Measurements from ENCODE around the gene GIT1. TPM values are rescaled to one million over a fixed set of nuclear protein-coding genes. Genes with fewer than 3 reads are reported as not detected.

The GIT1 gene
- total RNA-seq, 1 donor from 2014 or later, result 39.8 TPM

DNA sequence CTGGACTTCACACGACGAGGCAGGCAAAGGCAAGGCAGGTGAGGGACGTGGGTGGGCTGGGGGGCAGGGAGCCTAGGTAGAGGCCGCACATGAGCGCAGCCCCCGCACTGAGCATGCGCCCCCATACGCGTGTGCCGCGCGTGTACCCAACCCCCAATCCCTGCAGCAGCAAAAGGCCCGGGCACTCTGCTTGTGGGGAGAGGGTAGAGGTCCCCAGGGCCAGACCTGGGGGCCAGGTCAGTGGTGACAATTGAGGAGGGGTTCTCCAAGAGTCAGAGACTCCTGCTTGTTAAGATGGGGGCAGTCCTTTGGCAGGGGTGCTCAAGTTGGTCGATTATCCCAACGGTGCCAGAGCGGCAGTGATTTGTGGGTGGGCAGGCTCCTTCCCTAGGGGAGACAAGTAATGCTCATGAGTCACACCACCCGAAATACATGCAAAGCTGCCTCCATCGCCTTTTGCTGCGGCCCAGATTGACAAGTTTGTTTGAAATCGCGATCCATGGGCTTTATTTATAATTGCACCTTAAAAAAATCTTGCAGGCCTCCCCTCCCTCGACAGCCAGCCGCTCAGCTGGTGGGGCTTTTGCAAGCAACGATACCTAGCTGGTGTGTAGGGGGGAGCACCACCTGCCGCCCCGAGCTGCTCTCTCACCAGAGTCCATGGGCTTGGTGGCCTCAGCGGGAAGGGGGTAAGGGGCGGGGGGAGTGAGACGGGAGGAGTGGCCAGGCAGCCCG is 1.1 kb upstream of the GIT1 start:
- no peaks in the 10 kb centered on the region for H3K9me3 ChIP-seq
- no peaks in the 10 kb centered on the region for H3K36me3 ChIP-seq
- intact Hi-C loops (cut with DNase I), result no loop called here
- no peak for DNase-seq (ENCODE audit: extremely low spot score in 2 of 2)
- H3K27ac ChIP-seq, result peak overlapping the region; percentile 93
- peaks cover 72% of the 10 kb centered on the region for H3K4me1 ChIP-seq
- peak overlapping the region; percentile 54 to 94 for H3K4me3 ChIP-seq
- no peak for TF ChIP-seq POLR2A (IDR thresholded peaks at IDR 0.05)
- TF ChIP-seq POLR2AphosphoS5 (IDR thresholded peaks at IDR 0.05; ENCODE audit: insufficient read depth in 1 of 2, low read depth in 1 of 2), result no peak
- TF ChIP-seq, protein P1, sequence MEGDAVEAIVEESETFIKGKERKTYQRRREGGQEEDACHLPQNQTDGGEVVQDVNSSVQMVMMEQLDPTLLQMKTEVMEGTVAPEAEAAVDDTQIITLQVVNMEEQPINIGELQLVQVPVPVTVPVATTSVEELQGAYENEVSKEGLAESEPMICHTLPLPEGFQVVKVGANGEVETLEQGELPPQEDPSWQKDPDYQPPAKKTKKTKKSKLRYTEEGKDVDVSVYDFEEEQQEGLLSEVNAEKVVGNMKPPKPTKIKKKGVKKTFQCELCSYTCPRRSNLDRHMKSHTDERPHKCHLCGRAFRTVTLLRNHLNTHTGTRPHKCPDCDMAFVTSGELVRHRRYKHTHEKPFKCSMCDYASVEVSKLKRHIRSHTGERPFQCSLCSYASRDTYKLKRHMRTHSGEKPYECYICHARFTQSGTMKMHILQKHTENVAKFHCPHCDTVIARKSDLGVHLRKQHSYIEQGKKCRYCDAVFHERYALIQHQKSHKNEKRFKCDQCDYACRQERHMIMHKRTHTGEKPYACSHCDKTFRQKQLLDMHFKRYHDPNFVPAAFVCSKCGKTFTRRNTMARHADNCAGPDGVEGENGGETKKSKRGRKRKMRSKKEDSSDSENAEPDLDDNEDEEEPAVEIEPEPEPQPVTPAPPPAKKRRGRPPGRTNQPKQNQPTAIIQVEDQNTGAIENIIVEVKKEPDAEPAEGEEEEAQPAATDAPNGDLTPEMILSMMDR (IDR thresholded peaks at IDR 0.05), result no peak
- H3K27me3 ChIP-seq, result no peaks in the 10 kb centered on the region

DNA sequence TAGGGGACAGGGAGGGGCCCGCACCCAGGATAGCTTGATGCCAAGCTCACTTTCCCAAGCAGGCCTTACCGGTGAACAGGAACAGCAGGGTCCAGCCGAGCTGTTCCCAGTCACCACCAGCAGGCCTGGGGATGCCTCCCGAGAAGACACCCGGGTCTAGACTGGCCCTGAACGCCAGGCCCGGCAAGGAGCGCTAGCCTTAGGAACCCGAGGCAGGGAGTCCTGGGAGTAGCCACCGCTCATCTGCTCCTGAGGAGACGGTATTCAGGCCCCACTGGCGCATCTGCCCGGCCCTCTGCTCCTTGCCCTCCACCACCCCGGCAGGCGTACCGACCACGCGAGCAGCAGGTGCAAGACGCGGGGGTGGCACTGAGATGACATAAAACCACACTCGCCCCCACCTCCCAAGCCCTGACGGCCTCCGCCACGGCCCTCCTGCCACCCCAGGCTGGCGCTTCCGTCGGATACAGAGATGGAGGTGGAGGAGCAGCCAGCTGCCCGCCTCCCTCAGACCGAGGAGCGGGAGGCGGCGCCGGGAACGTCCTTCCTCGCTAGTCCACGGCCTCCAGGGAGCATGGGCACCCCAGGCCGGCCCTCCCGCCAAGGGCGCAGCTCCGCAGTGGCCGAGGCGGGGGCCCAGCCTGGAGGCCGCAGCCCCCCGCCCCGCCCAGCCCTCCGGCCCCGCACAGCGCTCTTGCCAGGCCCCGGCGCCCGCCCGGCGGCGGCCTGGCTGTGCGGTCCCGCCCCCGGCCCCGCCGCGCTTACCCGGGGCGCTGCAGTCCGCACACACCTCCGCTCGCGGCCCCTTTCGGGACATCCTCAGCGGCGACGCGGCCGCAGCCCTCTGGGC is 661 bp downstream of the GIT1 start:
- Histone ChIP-seq H3K27me3 (no peaks in the 10 kb centered on the region), H3K4me3 (peak overlapping the region; percentile 83 to 94), H3K9me3 (no peaks in the 10 kb centered on the region), H3K27ac (peak overlapping the region; percentile 80), H3K4me1 (peaks cover 69% of the 10 kb centered on the region), H3K36me3 (no peaks in the 10 kb centered on the region)
- DNase-seq (ENCODE audit: extremely low spot score in 2 of 2), result no peak
- intact Hi-C loops (cut with DNase I), result loop anchor here (10.0 kb wide), 1 partner anchor 346 kb away; the partner anchor contains the start of gene SSH2
- no peak for TF ChIP-seq POLR2A (IDR thresholded peaks at IDR 0.05)
- peak in 1 of 2 donors; percentile 23 for TF ChIP-seq POLR2AphosphoS5 (IDR thresholded peaks at IDR 0.05; ENCODE audit: insufficient read depth in 1 of 2, low read depth in 1 of 2)

DNA sequence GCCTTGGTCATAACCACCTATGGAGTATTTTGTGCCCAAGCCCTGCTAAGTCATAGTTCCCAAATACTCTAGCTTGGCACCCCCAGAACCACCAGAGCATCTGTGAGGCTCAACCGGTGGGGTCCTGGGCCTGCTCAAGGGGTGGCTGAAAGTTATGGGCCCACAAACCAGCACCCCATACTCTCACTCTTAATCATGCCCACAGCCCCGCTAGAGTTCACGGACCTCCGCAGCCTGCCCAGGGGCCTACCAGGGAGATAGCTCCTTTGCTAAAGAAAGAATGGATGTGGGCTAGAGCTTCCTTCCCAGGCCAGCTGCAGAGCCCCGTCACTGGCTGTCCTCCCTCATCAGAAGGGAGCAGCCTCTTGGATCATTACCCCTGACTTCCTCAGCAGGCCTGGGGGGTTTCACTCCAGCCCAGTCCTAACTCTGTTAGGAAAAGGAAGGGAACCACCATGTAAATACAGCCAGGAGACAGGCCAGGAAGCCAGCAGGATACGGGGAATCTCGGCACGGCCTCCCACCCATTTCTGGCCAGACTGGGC is 1.4 kb downstream of the GIT1 start:
- Histone ChIP-seq H3K4me1 (peaks cover 73% of the 10 kb centered on the region), H3K9me3 (no peaks in the 10 kb centered on the region), H3K36me3 (no peaks in the 10 kb centered on the region), H3K27me3 (no peaks in the 10 kb centered on the region), H3K4me3 (peak overlapping the region; percentile 83 to 94), H3K27ac (peak overlapping the region; percentile 80)
- no peak for DNase-seq (ENCODE audit: extremely low spot score in 2 of 2)
- intact Hi-C loops (cut with DNase I), result loop anchor here (10.0 kb wide), 1 partner anchor 347 kb away; the partner anchor contains the start of gene SSH2
- TF ChIP-seq POLR2AphosphoS5 (IDR thresholded peaks at IDR 0.05; ENCODE audit: insufficient read depth in 1 of 2, low read depth in 1 of 2) (no peak), POLR2A (IDR thresholded peaks at IDR 0.05) (no peak)
- TF ChIP-seq, protein P1 (IDR thresholded peaks at IDR 0.05), result no peak

DNA sequence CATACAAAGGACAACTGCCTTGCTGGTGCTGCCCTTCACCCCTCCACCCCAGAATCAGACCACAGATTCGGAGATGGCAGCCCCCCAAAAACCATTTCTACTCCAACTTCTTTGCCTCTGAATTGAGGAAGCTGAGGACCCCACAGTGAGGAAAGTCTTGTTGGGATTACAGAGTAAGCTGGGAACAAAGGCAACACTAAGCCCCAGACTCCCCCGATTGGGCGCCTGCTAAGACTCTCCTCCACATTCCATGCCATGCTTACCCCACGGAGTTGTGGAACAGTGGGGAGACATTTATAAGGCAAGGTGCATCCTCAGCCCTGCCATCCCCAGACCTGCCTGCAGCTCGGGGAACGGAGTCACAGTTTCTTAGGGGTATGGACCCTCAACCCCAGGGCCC is 1.9 kb downstream of the GIT1 start:
- H3K4me3 ChIP-seq, result peak overlapping the region; percentile 83 to 94
- TF ChIP-seq POLR2A (IDR thresholded peaks at IDR 0.05) (no peak), POLR2AphosphoS5 (IDR thresholded peaks at IDR 0.05; ENCODE audit: insufficient read depth in 1 of 2, low read depth in 1 of 2) (no peak)
- TF ChIP-seq, protein P1 (IDR thresholded peaks at IDR 0.05), result no peak
- H3K27me3 ChIP-seq, result no peaks in the 10 kb centered on the region
- H3K4me1 ChIP-seq, result peaks cover 75% of the 10 kb centered on the region
- intact Hi-C loops (cut with DNase I), result loop anchor here (10.0 kb wide), 1 partner anchor 347 kb away; the partner anchor contains the start of gene SSH2
- DNase-seq (ENCODE audit: extremely low spot score in 2 of 2), result no peak
- no peaks in the 10 kb centered on the region for H3K9me3 ChIP-seq
- peak overlapping the region; percentile 80 for H3K27ac ChIP-seq
- H3K36me3 ChIP-seq, result peaks cover 0 to 1% of the 10 kb centered on the region in 2 donors

Measured in vagina (tissue), 2 donors.